SH-SY5Y (cell line): ENCODE data around the gene MT3.

ENCODE experiments used
- GATA2 ChIP-seq: IDR thresholded peaks from 2 replicates; pipeline ENCODE4 v1.6.1; 2011; ENCODE audit warnings: mild to moderate bottlenecking, low read depth, low read length
- GATA3 ChIP-seq: IDR thresholded peaks from 2 replicates; pipeline ENCODE4 v1.6.1; 2011; ENCODE audit warnings: low read depth, mild to moderate bottlenecking, low read length, moderate library complexity

- TF ChIP-seq GATA2 (no peak), GATA3 (no peak)
Observed at GRCh38 chr16:56603589-56603988, 14.3 kb downstream of the MT3 start.
